Endodermal cell (in vitro differentiated cells): Measurements from ENCODE around the gene ZDHHC17. TPM values are rescaled to one million over a fixed set of nuclear protein-coding genes. Genes with fewer than 3 reads are reported as not detected.

Experiments used
- DNase-seq: peaks from one replicate; pipeline ENCODE4 v3.0.0-alpha.2; 2017
- H3K27ac ChIP-seq: 2 replicates; pipeline ENCODE4 v1.5.1; 2013; ENCODE audit warnings: mild to moderate bottlenecking, low read depth, low read length, moderate library complexity
- H3K27me3 ChIP-seq: 2 replicates; pipeline ENCODE4 v1.6.1; 2013; ENCODE audit warnings: mild to moderate bottlenecking, low read length, moderate library complexity; ENCODE audit not compliant: insufficient read depth, control insufficient read depth, poor library complexity, severe bottlenecking
- H3K36me3 ChIP-seq: 2 replicates; pipeline ENCODE4 v1.7.0; 2013; ENCODE audit warnings: mild to moderate bottlenecking, low read length, moderate library complexity; ENCODE audit not compliant: control insufficient read depth, insufficient read depth
- H3K4me1 ChIP-seq: one replicate; pipeline ENCODE4 v1.7.0; 2013; ENCODE audit warnings: low read length; ENCODE audit not compliant: control insufficient read depth, insufficient read depth
- H3K4me3 ChIP-seq: 2 replicates; pipeline ENCODE4 v1.5.1; 2013; ENCODE audit warnings: mild to moderate bottlenecking, low read length, moderate library complexity
- H3K9ac ChIP-seq: 2 replicates; pipeline ENCODE4 v1.6.1; 2013; ENCODE audit warnings: mild to moderate bottlenecking, low read length, moderate library complexity; ENCODE audit not compliant: poor library complexity, severe bottlenecking; ENCODE audit errors: extremely low read depth
- H3K9me3 ChIP-seq: 2 replicates; pipeline ENCODE4 v1.6.1; 2013; ENCODE audit warnings: mild to moderate bottlenecking, low read length, moderate library complexity; ENCODE audit not compliant: control insufficient read depth
- H3K27ac Mint-ChIP-seq: 2 replicates; pipeline ENCODE4 v1.8.0; 2020; ENCODE audit warnings: mixed read lengths
- H3K27me3 Mint-ChIP-seq: 2 replicates; pipeline ENCODE4 v1.8.0; 2021; ENCODE audit warnings: mild to moderate bottlenecking, mixed read lengths; ENCODE audit not compliant: insufficient read depth
- H3K36me3 Mint-ChIP-seq: 2 replicates; pipeline ENCODE4 v1.8.0; 2020; ENCODE audit warnings: low read depth, mixed read lengths
- H3K4me1 Mint-ChIP-seq: 2 replicates; pipeline ENCODE4 v1.8.0; 2020; ENCODE audit warnings: mixed read lengths
- H3K4me3 Mint-ChIP-seq: 2 replicates; pipeline ENCODE4 v1.8.0; 2020; ENCODE audit warnings: mild to moderate bottlenecking, moderate library complexity, mixed read lengths
- H3K9me3 Mint-ChIP-seq: 2 replicates; pipeline ENCODE4 v1.8.0; 2020; ENCODE audit warnings: mild to moderate bottlenecking, mixed read lengths
- WGBS, 2 experiments: methylation state at CpG; one replicate each; pipeline versions ENCODE4 v1.1.5 to v1.1.7; 2013; ENCODE audit warnings: missing lambda C conversion rate in 2 of 2, mixed read lengths in 1 of 2; ENCODE audit not compliant: insufficient coverage in 1 of 2, insufficient read length in 1 of 2; 5-methylcytosine and 5-hydroxymethylcytosine counted together
- total RNA-seq, 2 donors: library from RNA; stranded (reverse); fragmentation: NEBNext Ultra II Directional in 1 of 2; extraction: Animal tissue kit (Norgen Biotek cat#: 25700) in 1 of 2; gene quantifications; 2 replicates in 1 of 2; 3 replicates in 1 of 2; pipeline ENCODE4 v1.2.1, GENCODE V29; 2021
- TF ChIP-seq, protein P1 (sequence below): fragments of 200-600 bp; sonication (generic); conservative IDR thresholded peaks from 2 replicates; pipeline ENCODE4 v1.5.0; 2021; ENCODE audit warnings: antibody characterized with exemption, mild to moderate bottlenecking

ZDHHC17 gene
- total RNA-seq, 2 donors from 2014 or later = 37.9 to 40.0 TPM

DNA sequence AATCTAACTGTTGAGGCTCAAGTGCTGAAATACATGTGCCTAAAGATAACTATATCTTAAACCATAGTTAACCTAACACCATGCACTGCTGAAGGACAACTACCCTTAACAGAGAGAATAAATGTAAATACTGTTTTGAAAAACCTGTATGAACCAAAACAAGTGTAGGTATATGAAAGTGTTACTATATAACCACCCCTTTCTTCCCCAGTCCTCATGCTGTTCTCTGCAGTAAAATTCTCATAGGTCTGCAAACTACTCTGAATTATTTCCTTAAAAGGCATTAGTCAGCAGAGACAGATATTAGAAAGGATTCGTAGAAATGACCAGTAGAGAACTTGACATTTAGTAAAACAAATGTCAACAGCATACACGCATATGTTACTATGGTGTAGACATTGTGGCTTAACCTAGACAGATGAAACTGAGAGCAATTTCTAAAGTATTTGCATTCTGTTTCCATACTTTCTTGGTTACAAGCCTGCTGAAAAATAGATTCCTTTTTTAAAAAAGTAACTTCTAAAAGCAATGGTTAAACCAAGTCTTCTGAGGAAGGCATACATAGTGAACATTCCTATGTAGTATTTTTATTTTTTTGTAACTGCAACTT lies 101.0 kb downstream of the ZDHHC17 start:
- Histone ChIP-seq H3K9ac (no peak overlapping the region), H3K9me3 (no peaks in the 10 kb centered on the region), H3K4me3 (no peak overlapping the region), H3K4me1 (no peaks in the 10 kb centered on the region), H3K27ac (no peak overlapping the region), H3K27me3 (no peaks in the 10 kb centered on the region), H3K36me3 (peaks cover 7% of the 10 kb centered on the region)
- H3K36me3 Mint-ChIP-seq = peaks cover 23% of the 10 kb centered on the region
- peaks cover 7% of the 10 kb centered on the region for H3K4me1 Mint-ChIP-seq
- no peak overlapping the region for H3K27ac Mint-ChIP-seq
- 88 to 100% methylated on average over 2 of the region's 2 CpGs for WGBS, 2 experiments
- TF ChIP-seq, protein P1, sequence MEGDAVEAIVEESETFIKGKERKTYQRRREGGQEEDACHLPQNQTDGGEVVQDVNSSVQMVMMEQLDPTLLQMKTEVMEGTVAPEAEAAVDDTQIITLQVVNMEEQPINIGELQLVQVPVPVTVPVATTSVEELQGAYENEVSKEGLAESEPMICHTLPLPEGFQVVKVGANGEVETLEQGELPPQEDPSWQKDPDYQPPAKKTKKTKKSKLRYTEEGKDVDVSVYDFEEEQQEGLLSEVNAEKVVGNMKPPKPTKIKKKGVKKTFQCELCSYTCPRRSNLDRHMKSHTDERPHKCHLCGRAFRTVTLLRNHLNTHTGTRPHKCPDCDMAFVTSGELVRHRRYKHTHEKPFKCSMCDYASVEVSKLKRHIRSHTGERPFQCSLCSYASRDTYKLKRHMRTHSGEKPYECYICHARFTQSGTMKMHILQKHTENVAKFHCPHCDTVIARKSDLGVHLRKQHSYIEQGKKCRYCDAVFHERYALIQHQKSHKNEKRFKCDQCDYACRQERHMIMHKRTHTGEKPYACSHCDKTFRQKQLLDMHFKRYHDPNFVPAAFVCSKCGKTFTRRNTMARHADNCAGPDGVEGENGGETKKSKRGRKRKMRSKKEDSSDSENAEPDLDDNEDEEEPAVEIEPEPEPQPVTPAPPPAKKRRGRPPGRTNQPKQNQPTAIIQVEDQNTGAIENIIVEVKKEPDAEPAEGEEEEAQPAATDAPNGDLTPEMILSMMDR = no peak
- no peak for DNase-seq
- no peak overlapping the region for H3K4me3 Mint-ChIP-seq
- no peaks in the 10 kb centered on the region for H3K27me3 Mint-ChIP-seq
- no peaks in the 10 kb centered on the region for H3K9me3 Mint-ChIP-seq

DNA sequence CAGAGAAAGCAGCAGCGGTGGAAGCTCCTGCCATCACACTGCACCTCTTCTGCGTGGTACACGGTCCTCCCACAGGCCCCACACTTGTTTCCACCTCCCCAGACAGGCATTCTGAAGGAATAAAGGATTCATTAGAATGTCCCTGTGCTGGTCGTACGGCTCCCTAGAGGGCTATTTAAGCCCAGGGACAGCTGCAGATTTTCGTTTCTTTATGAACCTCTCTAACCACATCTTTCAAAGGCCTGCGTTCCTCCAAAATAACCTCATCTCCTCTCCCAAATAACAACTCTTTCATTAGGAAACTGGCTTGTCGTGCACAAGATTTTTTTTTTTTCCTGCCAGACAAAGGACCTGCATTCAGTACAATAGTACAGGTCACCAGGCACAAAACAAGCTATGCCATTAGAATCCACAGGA lies 102.2 kb downstream of the ZDHHC17 start:
- WGBS, 2 experiments = 70 to 75% methylated on average over 7 to 8 of the region's 8 CpGs
- no peaks in the 10 kb centered on the region for H3K4me1 Mint-ChIP-seq
- TF ChIP-seq, protein P1 = no peak
- Histone ChIP-seq H3K9me3 (no peaks in the 10 kb centered on the region), H3K36me3 (peaks cover 6% of the 10 kb centered on the region), H3K9ac (no peak overlapping the region), H3K27me3 (no peaks in the 10 kb centered on the region), H3K4me3 (no peak overlapping the region), H3K27ac (peak overlapping the region; percentile 98), H3K4me1 (no peaks in the 10 kb centered on the region)
- no peaks in the 10 kb centered on the region for H3K27me3 Mint-ChIP-seq
- no peak overlapping the region for H3K4me3 Mint-ChIP-seq
- no peak for DNase-seq
- no peak overlapping the region for H3K27ac Mint-ChIP-seq
- no peaks in the 10 kb centered on the region for H3K9me3 Mint-ChIP-seq
- peaks cover 23% of the 10 kb centered on the region for H3K36me3 Mint-ChIP-seq

DNA sequence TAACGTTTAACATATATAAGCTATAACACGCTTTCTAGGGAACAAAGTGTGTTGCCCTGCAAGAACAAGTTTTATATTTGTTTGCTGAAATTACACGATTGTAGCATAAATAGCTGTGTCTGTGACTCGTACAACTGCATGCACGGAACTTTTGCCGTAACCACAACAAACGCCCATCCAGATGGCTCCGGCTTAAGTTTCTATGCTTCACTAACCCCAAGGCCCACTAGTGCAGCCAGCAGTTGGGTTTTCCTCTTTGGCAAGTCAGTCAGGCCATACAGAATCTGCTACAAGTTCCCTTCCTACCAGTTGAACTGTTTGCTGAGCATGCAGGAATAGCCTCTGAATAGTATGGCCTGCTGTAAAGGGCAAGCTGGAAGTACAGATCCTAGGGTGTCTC lies 102.8 kb downstream of the ZDHHC17 start:
- DNase-seq = peak; percentile 45
- Mint-ChIP-seq H3K9me3 (no peaks in the 10 kb centered on the region), H3K36me3 (peaks cover 21% of the 10 kb centered on the region), H3K4me1 (no peaks in the 10 kb centered on the region), H3K27me3 (no peaks in the 10 kb centered on the region), H3K27ac (no peak overlapping the region), H3K4me3 (no peak overlapping the region)
- H3K9ac ChIP-seq = no peak overlapping the region
- no peak overlapping the region for H3K4me3 ChIP-seq
- peak overlapping the region; percentile 98 for H3K27ac ChIP-seq
- no peaks in the 10 kb centered on the region for H3K9me3 ChIP-seq
- H3K4me1 ChIP-seq = no peaks in the 10 kb centered on the region
- peaks cover 3% of the 10 kb centered on the region for H3K36me3 ChIP-seq
- WGBS, 2 experiments = 88 to 89% methylated on average over 7 to 8 of the region's 8 CpGs
- TF ChIP-seq, protein P1 = no peak
- H3K27me3 ChIP-seq = no peaks in the 10 kb centered on the region
